PC-9 (cell line): ENCODE results near the gene FERMT3. TPM values are rescaled to one million over a fixed set of nuclear protein-coding genes. Genes with fewer than 3 reads are reported as not detected.

Experiments
- BruUV-seq: library from RNA; stranded (reverse); fragments of 400-500 nt; replicated peaks from 2 replicates; lab custom pipeline; 2021; lab: Mats Ljungman, UMichigan
- CTCF ChIA-PET: fragments of 300-600 bp; sonication (Branson Sonifier 250); formaldehyde crosslinking; loops from one replicate; lab custom pipeline; 2022; ENCODE audit warnings: antibody characterized with exemption; lab: Charles Lee
- POLR2A ChIA-PET: fragments of 300-600 bp; sonication (Branson Sonifier 250); formaldehyde crosslinking; loops from one replicate; lab custom pipeline; 2022; ENCODE audit warnings: antibody characterized with exemption; ENCODE audit not compliant: unreplicated experiment; lab: Charles Lee
- DNase-seq, 2 experiments: peaks; one replicate each; pipeline versions ENCODE4 v3.0.0 to v3.0.0-alpha.2; 2015 to 2022; ENCODE audit warnings: mixed read lengths in 1 of 2
- H2AFZ ChIP-seq: fragments of 200-600 bp; sonication (generic); 2 replicates; pipeline ENCODE4 v1.8.1; 2017; ENCODE audit warnings: antibody characterized with exemption
- H3F3A ChIP-seq: fragments of 200-600 bp; sonication (generic); 2 replicates; pipeline ENCODE4 v1.8.1; 2017; ENCODE audit warnings: antibody characterized with exemption, mild to moderate bottlenecking, low read depth; ENCODE audit not compliant: insufficient read depth
- H3K27ac ChIP-seq: fragments of 200-600 bp; sonication (generic); 2 replicates; pipeline ENCODE4 v1.6.1; 2016; ENCODE audit warnings: mixed run types
- H3K27me3 ChIP-seq: fragments of 200-600 bp; sonication (generic); 2 replicates; pipeline ENCODE4 v1.6.1; 2016; ENCODE audit warnings: low read depth, mixed run types; ENCODE audit not compliant: insufficient read depth
- H3K36me3 ChIP-seq: fragments of 200-600 bp; sonication (generic); 2 replicates; pipeline ENCODE4 v1.6.1; 2016; ENCODE audit warnings: low read depth, mixed run types
- H3K4me1 ChIP-seq: fragments of 200-600 bp; sonication (generic); replicated peaks from 2 replicates; pipeline ENCODE4 v1.6.1; 2016; ENCODE audit warnings: mixed run types; ENCODE audit not compliant: insufficient read depth
- H3K4me2 ChIP-seq: fragments of 200-600 bp; sonication (generic); 2 replicates; pipeline ENCODE4 v1.6.1; 2017; ENCODE audit warnings: mixed run types
- H3K4me3 ChIP-seq: fragments of 200-600 bp; sonication (generic); 2 replicates; pipeline ENCODE4 v1.6.1; 2016; ENCODE audit warnings: mixed run types
- H3K79me2 ChIP-seq: fragments of 200-600 bp; sonication (generic); 2 replicates; pipeline ENCODE4 v1.6.1; 2017; ENCODE audit warnings: low read depth, mixed run types
- H3K9me2 ChIP-seq: fragments of 200-600 bp; sonication (generic); 2 replicates; pipeline ENCODE4 v1.8.1; 2017; ENCODE audit warnings: mild to moderate bottlenecking; ENCODE audit not compliant: insufficient read depth
- H3K9me3 ChIP-seq: fragments of 200-600 bp; sonication (generic); 2 replicates; pipeline ENCODE4 v1.8.1; 2016; ENCODE audit warnings: low read depth; ENCODE audit not compliant: insufficient read depth
- H4K20me1 ChIP-seq: fragments of 200-600 bp; sonication (generic); 2 replicates; pipeline ENCODE4 v1.8.1; 2017; ENCODE audit not compliant: insufficient read depth
- CTCF ChIP-seq: fragments of 200-600 bp; sonication (generic); conservative IDR thresholded peaks from 2 replicates; pipeline ENCODE4 v1.6.1; 2017; ENCODE audit warnings: mixed run types, antibody characterized with exemption, mild to moderate bottlenecking, moderate library complexity
- EZH2 ChIP-seq: fragments of 200-600 bp; sonication (generic); IDR thresholded peaks from 2 replicates; pipeline ENCODE4 v1.8.0; 2017; ENCODE audit warnings: antibody characterized with exemption, low read depth
- intact Hi-C: fragments of 100-400 bp; cut with micrococcal nuclease; formaldehyde crosslinking; loops from one replicate; pipeline ENCODE4 v1.10.0; 2022; ENCODE audit not compliant: unreplicated experiment
- total RNA-seq: library from RNA; stranded (reverse); gene quantifications from 2 replicates; pipeline ENCODE4 v1.2.3, GENCODE V29; 2021

The FERMT3 gene
- total RNA-seq, 1 experiment from 2014 or later = 5.0 TPM

- Histone ChIP-seq H4K20me1 (no peaks in the 10 kb centered on the region), H3K9me3 (no peaks in the 10 kb centered on the region), H3K27ac (peak overlapping the region; percentile 89), H3K36me3 (peaks cover 1% of the 10 kb centered on the region; the same call in 1 of the 2 replicates), H3K9me2 (no peaks in the 10 kb centered on the region), H3K4me2 (peak overlapping the region; percentile 91), H3K4me1 (peaks cover 25% of the 10 kb centered on the region), H3K79me2 (peaks cover 18% of the 10 kb centered on the region), H3K4me3 (peak overlapping the region; percentile 63), H2AFZ (no peak overlapping the region; the same call in 1 of the 2 replicates), H3F3A (peaks cover 49% of the 10 kb centered on the region), H3K27me3 (no peaks in the 10 kb centered on the region)
- no peak for TF ChIP-seq EZH2
- TF ChIP-seq CTCF = no peak
- no TSS peak for BruUV-seq
- ChIA-PET POLR2A (interaction anchor here (0.5 to 0.6 kb wide), 2 partner anchors 52 to 654 kb away, joined by 4 to 6 read pairs; partner anchors contain the start of gene PLAAT3), CTCF (interaction anchor here (0.6 to 1.3 kb wide), 5 partner anchors 9 to 87 kb away, joined by 3 to 14 read pairs (median 6); no protein-coding TSS in a partner anchor)
- DNase-seq = peak; percentile 64 to 88
- intact Hi-C loops = no loop called here
Measured at GRCh38 chr11:64268025-64268892, 61.7 kb downstream of the FERMT3 start.

DNA sequence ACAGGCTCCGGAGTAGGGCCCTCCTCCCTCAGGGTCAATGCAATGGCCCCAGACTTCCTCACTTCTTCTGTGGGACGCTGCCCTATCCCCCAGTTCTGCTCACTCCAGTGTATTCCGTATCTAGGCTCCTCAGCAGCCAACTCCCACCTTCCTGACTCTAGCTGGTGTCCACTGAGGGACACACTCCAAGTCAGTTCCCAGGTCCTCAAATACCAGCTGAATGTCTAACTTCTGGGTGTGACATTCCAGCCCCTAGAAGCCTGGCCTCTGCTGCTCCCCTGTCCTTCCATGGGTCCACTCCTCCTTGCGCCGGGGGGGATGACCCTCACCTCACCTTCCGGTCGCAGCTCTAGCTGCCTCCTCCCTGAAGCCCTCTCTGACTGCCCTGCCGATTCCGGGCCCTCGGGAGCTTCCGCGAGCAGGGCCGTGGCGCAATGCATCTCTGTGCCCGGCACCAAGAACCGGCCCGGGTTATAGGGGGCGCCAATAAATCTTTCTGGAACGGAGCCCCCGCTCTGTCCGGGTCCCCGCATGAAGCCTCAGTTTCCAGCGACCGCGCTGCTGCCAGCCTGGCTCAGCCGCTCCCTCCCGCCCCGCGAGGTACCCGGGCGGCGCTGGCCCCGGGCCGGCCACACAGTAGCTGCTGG is 62.5 kb downstream of the FERMT3 start:
- H3K27ac ChIP-seq = peak overlapping the region; percentile 89
- ChIA-PET POLR2A (interaction anchor here (0.5 to 0.6 kb wide), 3 partner anchors 17 to 55 kb away, joined by 3 to 13 read pairs (median 4); partner anchors contain the start of gene FKBP2), CTCF (interaction anchor here (0.5 to 1.3 kb wide), 4 partner anchors 17 to 1064 kb away, joined by 3 to 6 read pairs (median 4); partner anchors contain the start of gene PRDX5)
- peak overlapping the region; percentile 91 for H3K4me2 ChIP-seq
- H3K36me3 ChIP-seq = no peaks in the 10 kb centered on the region
- peak overlapping the region; percentile 78 for H2AFZ ChIP-seq
- H3K9me3 ChIP-seq = no peaks in the 10 kb centered on the region
- peaks cover 25% of the 10 kb centered on the region for H3K4me1 ChIP-seq
- H3K79me2 ChIP-seq = peaks cover 22% of the 10 kb centered on the region
- intact Hi-C loops = no loop called here
- H3K9me2 ChIP-seq = no peaks in the 10 kb centered on the region
- TF ChIP-seq EZH2 (no peak), CTCF (no peak)
- no TSS peak for BruUV-seq
- H3K27me3 ChIP-seq = no peaks in the 10 kb centered on the region
- DNase-seq = peak; percentile 67 to 78
- H3F3A ChIP-seq = peaks cover 49% of the 10 kb centered on the region
- no peaks in the 10 kb centered on the region for H4K20me1 ChIP-seq
- peak overlapping the region; percentile 63 for H3K4me3 ChIP-seq
